GM12878 (cell line): ENCODE results near the gene CYP4Z1. TPM values are rescaled to one million over a fixed set of nuclear protein-coding genes. Genes with fewer than 3 reads are reported as not detected.
"Not testable (repeated sequence)": the region's sequence is repeated elsewhere in the genome, so short reads cannot be mapped to it uniquely, and the experiment has no call there.

Experiments
- ATAC-seq: fragments of 200-7000 bp; cut with Tn5 transposase; 3 replicates; pipeline ENCODE4 v1.9.1; 2020; ENCODE audit warnings: mild to moderate bottlenecking, moderate library complexity
- BruUV-seq: library from RNA; stranded (reverse); fragments of 400-500 nt; replicated peaks from 2 replicates; lab custom pipeline; 2021; lab: Mats Ljungman, UMichigan
- CTCF ChIA-PET: fragments of 300-600 bp; sonication (Branson Sonifier 250); formaldehyde crosslinking; extraction: SDS; loops from one replicate; lab custom pipeline; 2021; ENCODE audit warnings: inconsistent platforms; lab: Yijun Ruan, JAX
- POLR2A ChIA-PET: fragments of 350-600 bp; formaldehyde crosslinking; extraction: SDS; loops from one replicate; lab custom pipeline; 2021; ENCODE audit warnings: inconsistent platforms; lab: Charles Lee
- RAD21 ChIA-PET: fragments of 300-600 bp; sonication (Branson Sonifier 250); formaldehyde crosslinking; loops from one replicate; lab custom pipeline; 2023; ENCODE audit warnings: antibody characterized with exemption; ENCODE audit not compliant: unreplicated experiment; lab: Charles Lee
- SMC1A ChIA-PET: fragments of 300-600 bp; sonication (Branson Sonifier 250); formaldehyde crosslinking; loops from one replicate; lab custom pipeline; 2023; ENCODE audit not compliant: unreplicated experiment, uncharacterized antibody; lab: Charles Lee
- DNase-seq: peaks from one replicate; pipeline ENCODE4 v3.0.0-alpha.2; 2011; ENCODE audit warnings: low read depth, low spot score
- FAIRE-seq: peaks from 3 replicates; lab custom pipeline; 2011; peaks lifted over from hg19 to GRCh38; lab: Jason Lieb, UNC
- H2AFZ ChIP-seq: 2 replicates; pipeline ENCODE4 v1.6.0; 2011; ENCODE audit warnings: low read depth, low read length, control low read depth; ENCODE audit not compliant: control insufficient read depth
- H3K27ac ChIP-seq: 2 replicates; pipeline ENCODE4 v1.5.1; 2011; ENCODE audit warnings: control low read depth; ENCODE audit not compliant: control insufficient read depth, insufficient read depth
- H3K27me3 ChIP-seq, 2 experiments: replicated peaks in 1 of 2; 2 replicates each; pipeline versions ENCODE4 v1.6.0 to v1.6.1; 2011; ENCODE audit warnings: low read length in 1 of 2; ENCODE audit not compliant: control insufficient read depth in 2 of 2, insufficient read depth in 2 of 2
- H3K36me3 ChIP-seq, 2 experiments: 2 replicates each; pipeline ENCODE4 v1.5.1; 2011; ENCODE audit warnings: low read length in 1 of 2; ENCODE audit not compliant: control insufficient read depth in 2 of 2, insufficient read depth in 2 of 2
- H3K4me1 ChIP-seq: 2 replicates; pipeline ENCODE4 v1.6.1; 2011; ENCODE audit warnings: mild to moderate bottlenecking, low read length, moderate library complexity, mixed read lengths; ENCODE audit not compliant: control insufficient read depth, insufficient read depth
- H3K4me2 ChIP-seq: 2 replicates; pipeline ENCODE4 v1.6.0; 2011; ENCODE audit warnings: control low read depth; ENCODE audit not compliant: control insufficient read depth, insufficient read depth
- H3K4me3 ChIP-seq: fragments of 200-600 bp; sonication (generic); 2 replicates; pipeline ENCODE4 v1.5.1; 2016
- H3K79me2 ChIP-seq: 2 replicates; pipeline ENCODE4 v1.6.0; 2011; ENCODE audit warnings: low read length; ENCODE audit not compliant: control insufficient read depth, insufficient read depth
- H3K9ac ChIP-seq: 2 replicates; pipeline ENCODE4 v1.8.0; 2011; ENCODE audit warnings: low read length, control low read depth, mixed read lengths; ENCODE audit not compliant: control insufficient read depth, insufficient read depth
- H3K9me3 ChIP-seq: replicated peaks from 3 replicates; pipeline ENCODE4 v1.5.1; 2011; ENCODE audit warnings: mild to moderate bottlenecking, low read length; ENCODE audit not compliant: control insufficient read depth, insufficient read depth
- H4K20me1 ChIP-seq: 2 replicates; pipeline ENCODE4 v1.6.0; 2011; ENCODE audit not compliant: control insufficient read depth, insufficient read depth
- WGBS: methylation state at CpG from one replicate; pipeline ENCODE4 v1.1.6; 2016; ENCODE audit warnings: low lambda C conversion rate; ENCODE audit not compliant: insufficient replicate concordance, insufficient coverage; ENCODE audit errors: missing lambda C conversion rate; 5-methylcytosine and 5-hydroxymethylcytosine counted together
- in situ Hi-C: fragments of 300-500 bp; cut with MboI; formaldehyde crosslinking; loops from 9 replicates; pipeline ENCODE4 v1.14.3; 2018; ENCODE audit warnings: mixed read lengths
- intact Hi-C: fragments of 100-400 bp; cut with micrococcal nuclease; formaldehyde crosslinking; loops from one replicate; pipeline ENCODE4 v1.14.2; 2022; ENCODE audit not compliant: unreplicated experiment
- polyA plus RNA-seq, 11 experiments: library from polyadenylated mRNA; depleted of rRNA in 4 of 11; unstranded in 6 of 11; stranded (reverse) in 5 of 11; fragments of >200 nt; fragmentation: Nextera tagmentation in 4 of 11; fragmentation: Illumina TruSeq in 1 of 11; extraction: Ambion mirVana in 4 of 11; extraction: Trizol in 1 of 11; gene quantifications; 1 replicate in 1 of 11; 2 replicates in 10 of 11; pipeline versions ENCODE4 v1.2.1 to v1.2.3, GENCODE V29; 2011 to 2016; ENCODE audit warnings: inconsistent platforms in 2 of 11, missing spikeins in 2 of 11, low read depth in 1 of 11
- total RNA-seq, 4 experiments: library from RNA; depleted of rRNA in 3 of 4; stranded (reverse); fragments of >200 nt in 3 of 4; fragmentation: Illumina TruSeq in 1 of 4; extraction: Trizol in 1 of 4; gene quantifications; 2 replicates each; pipeline versions ENCODE4 v1.2.1 to v1.2.3, GENCODE V29; 2013 to 2021

Gene CYP4Z1
- total and polyA plus RNA-seq, 10 of the 15 experiments (the other 5 are each of a cell fraction or from before 2014, with no cell fraction given) = not detected

- intact Hi-C loops, FAIRE-seq, H3K4me3 ChIP-seq, POLR2A ChIA-PET, H3K79me2 ChIP-seq, in situ Hi-C loops, H3K27me3 ChIP-seq, H3K9me3 ChIP-seq, BruUV-seq, CTCF ChIA-PET, H3K36me3 ChIP-seq, H4K20me1 ChIP-seq, H3K27ac ChIP-seq, H3K4me2 ChIP-seq, H2AFZ ChIP-seq, SMC1A ChIA-PET, ATAC-seq, RAD21 ChIA-PET, DNase-seq, H3K9ac ChIP-seq, H3K4me1 ChIP-seq: not testable (repeated sequence)
- 9% methylated on average over 9 of the region's 9 CpGs for WGBS
These were observed 82.1 kb downstream of the CYP4Z1 start for GRCh38 chr1:47149162-47149561.

DNA sequence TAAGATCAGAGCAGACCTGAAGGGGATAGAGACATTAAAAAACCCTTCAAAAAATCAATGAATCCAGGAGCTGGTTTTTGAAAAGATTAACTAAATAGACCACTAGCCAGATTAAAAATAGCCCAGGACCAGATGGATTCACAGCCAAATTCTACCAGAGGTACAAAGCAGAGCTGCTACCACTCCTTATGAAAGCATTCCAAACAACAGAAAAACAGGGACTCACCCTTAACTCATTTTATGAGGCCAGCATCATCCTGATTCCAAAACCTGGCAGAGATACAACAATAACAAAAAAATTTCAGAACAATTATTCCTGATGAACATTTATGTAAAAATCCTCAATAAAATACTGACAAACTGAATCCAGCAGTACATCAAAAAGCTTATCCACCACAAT, 89.4 kb downstream of the CYP4Z1 start:
- in situ Hi-C loops, RAD21 ChIA-PET, BruUV-seq, H3K4me3 ChIP-seq, ATAC-seq, H3K79me2 ChIP-seq, CTCF ChIA-PET, H3K4me2 ChIP-seq, DNase-seq, FAIRE-seq, H4K20me1 ChIP-seq, H3K36me3 ChIP-seq, H3K4me1 ChIP-seq, H3K9ac ChIP-seq, H2AFZ ChIP-seq, POLR2A ChIA-PET, H3K9me3 ChIP-seq, SMC1A ChIA-PET, H3K27me3 ChIP-seq, intact Hi-C loops, H3K27ac ChIP-seq: not testable (repeated sequence)

GRCh38 chr1:47157957-47158356, 90.9 kb downstream of the CYP4Z1 start:
- ATAC-seq, FAIRE-seq, RAD21 ChIA-PET, H4K20me1 ChIP-seq, BruUV-seq, H3K9ac ChIP-seq, H3K27ac ChIP-seq, H3K4me2 ChIP-seq, intact Hi-C loops, H3K4me1 ChIP-seq, DNase-seq, H3K9me3 ChIP-seq, H3K36me3 ChIP-seq, POLR2A ChIA-PET, H3K27me3 ChIP-seq, in situ Hi-C loops, H2AFZ ChIP-seq, H3K79me2 ChIP-seq, CTCF ChIA-PET, H3K4me3 ChIP-seq, SMC1A ChIA-PET: not testable (repeated sequence)
- 40% methylated on average over 3 of the region's 3 CpGs for WGBS
